HL-60 (cell line): ENCODE data around the gene FHIT.

Experiments used
- DNase-seq, 2 experiments: peaks; one replicate each; pipeline ENCODE4 v3.0.0-alpha.2; 2010 to 2020; ENCODE audit warnings: low read depth in 1 of 2, low spot score in 1 of 2
- H3K27ac ChIP-seq: fragments of 250-450 bp; sonication (Bioruptor Pico); replicated peaks from 2 replicates; pipeline ENCODE4 v1.5.1; 2020; ENCODE audit warnings: mild to moderate bottlenecking, moderate library complexity
- H3K27me3 ChIP-seq: fragments of 250-450 bp; sonication (Bioruptor Pico); 2 replicates; pipeline ENCODE4 v1.5.1; 2021; ENCODE audit warnings: mild to moderate bottlenecking, moderate library complexity; ENCODE audit not compliant: insufficient read depth, poor library complexity, severe bottlenecking
- H3K4me3 ChIP-seq: replicated peaks from 2 replicates; pipeline ENCODE4 v1.5.1; 2011; ENCODE audit warnings: mild to moderate bottlenecking, control low read depth, low read length; ENCODE audit not compliant: insufficient read depth
- CTCF ChIP-seq: IDR thresholded peaks from one replicate; pipeline ENCODE4 v1.5.1; 2011; ENCODE audit warnings: low read length, control low read depth, inconsistent platforms; ENCODE audit not compliant: insufficient read depth
- GABPA ChIP-seq: IDR thresholded peaks from 2 replicates; pipeline ENCODE4 v1.6.1; 2012; ENCODE audit warnings: low read depth
- POLR2AphosphoS5 ChIP-seq: IDR thresholded peaks from 2 replicates; pipeline ENCODE4 v1.6.1; 2012; ENCODE audit warnings: low read depth
- REST ChIP-seq: IDR thresholded peaks from 2 replicates; pipeline ENCODE4 v1.6.1; 2012; ENCODE audit warnings: low read depth; ENCODE audit not compliant: insufficient replicate concordance
- SPI1 ChIP-seq: IDR thresholded peaks from 2 replicates; pipeline ENCODE4 v1.6.1; 2012; ENCODE audit warnings: low read depth, mild to moderate bottlenecking, borderline replicate concordance

The FHIT gene

GRCh38 chr3:61154457-61155198, 96.6 kb downstream of the FHIT start:
- TF ChIP-seq SPI1, result no peak
- no peak for TF ChIP-seq POLR2AphosphoS5
- no peak for TF ChIP-seq CTCF
- TF ChIP-seq GABPA, result no peak
- TF ChIP-seq REST, result no peak
- Histone ChIP-seq H3K27ac (no peak overlapping the region), H3K4me3 (no peak overlapping the region), H3K27me3 (no peaks in the 10 kb centered on the region)
- no peak for DNase-seq

GRCh38 chr3:61152071-61152470, 99.2 kb downstream of the FHIT start:
- H3K27ac ChIP-seq, result no peak overlapping the region
- TF ChIP-seq POLR2AphosphoS5 (no peak), GABPA (no peak), SPI1 (no peak)
- no peak overlapping the region for H3K4me3 ChIP-seq
- DNase-seq, result no peak
- no peaks in the 10 kb centered on the region for H3K27me3 ChIP-seq

GRCh38 chr3:61149236-61149635, 102.0 kb downstream of the FHIT start:
- Histone ChIP-seq H3K4me3 (no peak overlapping the region), H3K27ac (no peak overlapping the region), H3K27me3 (no peaks in the 10 kb centered on the region)
- DNase-seq, result no peak
- TF ChIP-seq GABPA (no peak), REST (no peak), POLR2AphosphoS5 (no peak), SPI1 (no peak), CTCF (no peak)

- no peak for TF ChIP-seq POLR2AphosphoS5
- TF ChIP-seq REST, result no peak
- no peak for TF ChIP-seq SPI1
- TF ChIP-seq CTCF, result no peak
- TF ChIP-seq GABPA, result no peak
- Histone ChIP-seq H3K27ac (no peak overlapping the region), H3K4me3 (no peak overlapping the region), H3K27me3 (no peaks in the 10 kb centered on the region)
- DNase-seq, result no peak
These were observed 105.0 kb downstream of the FHIT start for GRCh38 chr3:61146010-61146890.
